ENCODE results near the gene JAML.
A peak's percentile ranks its signal among the peaks of the same experiment; 100 is the strongest.

JAML gene

DNA sequence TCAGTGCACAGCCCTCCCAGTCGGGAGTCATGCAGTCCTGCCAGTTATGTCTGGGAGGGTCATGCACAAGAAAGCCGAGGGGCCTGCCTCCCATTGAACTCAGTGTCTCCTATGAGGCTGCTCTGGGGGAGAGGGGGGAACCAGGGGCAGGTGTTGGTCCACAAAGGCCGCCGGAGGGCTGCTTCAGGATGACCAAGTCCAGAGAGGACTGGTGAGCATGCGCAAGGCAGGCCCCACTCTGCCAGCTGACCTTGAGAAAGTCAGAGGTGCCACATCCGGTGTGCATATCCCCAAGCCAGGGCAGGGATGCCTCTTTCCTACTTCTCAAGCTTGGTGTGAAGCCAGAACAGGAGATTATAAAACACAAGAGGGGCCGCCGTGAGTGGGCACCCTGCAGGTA, 76.6 kb downstream of the JAML start:
- no peak overlapping the region for H3K4me3 Mint-ChIP-seq
- H3K27me3 Mint-ChIP-seq (ENCODE audit: low read depth, poor library complexity), result peaks cover 99% of the 10 kb centered on the region
- no peak overlapping the region for H3K27ac Mint-ChIP-seq
- TF ChIP-seq, protein P1, sequence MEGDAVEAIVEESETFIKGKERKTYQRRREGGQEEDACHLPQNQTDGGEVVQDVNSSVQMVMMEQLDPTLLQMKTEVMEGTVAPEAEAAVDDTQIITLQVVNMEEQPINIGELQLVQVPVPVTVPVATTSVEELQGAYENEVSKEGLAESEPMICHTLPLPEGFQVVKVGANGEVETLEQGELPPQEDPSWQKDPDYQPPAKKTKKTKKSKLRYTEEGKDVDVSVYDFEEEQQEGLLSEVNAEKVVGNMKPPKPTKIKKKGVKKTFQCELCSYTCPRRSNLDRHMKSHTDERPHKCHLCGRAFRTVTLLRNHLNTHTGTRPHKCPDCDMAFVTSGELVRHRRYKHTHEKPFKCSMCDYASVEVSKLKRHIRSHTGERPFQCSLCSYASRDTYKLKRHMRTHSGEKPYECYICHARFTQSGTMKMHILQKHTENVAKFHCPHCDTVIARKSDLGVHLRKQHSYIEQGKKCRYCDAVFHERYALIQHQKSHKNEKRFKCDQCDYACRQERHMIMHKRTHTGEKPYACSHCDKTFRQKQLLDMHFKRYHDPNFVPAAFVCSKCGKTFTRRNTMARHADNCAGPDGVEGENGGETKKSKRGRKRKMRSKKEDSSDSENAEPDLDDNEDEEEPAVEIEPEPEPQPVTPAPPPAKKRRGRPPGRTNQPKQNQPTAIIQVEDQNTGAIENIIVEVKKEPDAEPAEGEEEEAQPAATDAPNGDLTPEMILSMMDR (IDR thresholded peaks at IDR 0.05), result no peak
- H3K36me3 Mint-ChIP-seq (ENCODE audit: low read depth), result no peaks in the 10 kb centered on the region
- no peaks in the 10 kb centered on the region for H3K9me3 Mint-ChIP-seq
- H3K4me1 Mint-ChIP-seq, result peaks cover 12% of the 10 kb centered on the region
- DNase-seq, result no peak

DNA sequence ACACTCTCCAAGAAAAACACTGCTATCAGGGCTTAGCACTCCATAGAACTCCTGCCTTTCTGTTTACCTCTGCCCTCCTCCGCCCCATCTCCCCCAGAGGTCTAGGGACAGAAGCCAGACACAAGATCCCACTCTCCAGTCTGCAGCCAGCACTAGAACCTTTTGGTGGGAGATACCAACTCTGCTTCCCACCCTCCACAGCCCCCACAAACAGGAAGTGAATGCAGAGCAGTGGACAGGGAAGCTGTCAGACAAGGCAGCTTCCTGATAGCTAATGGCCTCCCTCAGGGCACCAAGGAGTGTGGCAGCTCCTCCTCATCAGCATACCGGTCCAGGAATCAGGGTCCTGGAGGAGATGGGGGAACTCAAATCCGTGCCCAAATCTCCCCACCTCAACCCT, 77.3 kb downstream of the JAML start:
- Mint-ChIP-seq H3K27me3 (ENCODE audit: low read depth, poor library complexity) (peaks cover 99% of the 10 kb centered on the region), H3K27ac (no peak overlapping the region), H3K9me3 (no peaks in the 10 kb centered on the region), H3K36me3 (ENCODE audit: low read depth) (no peaks in the 10 kb centered on the region), H3K4me3 (peak overlapping the region; percentile 63), H3K4me1 (peaks cover 17% of the 10 kb centered on the region)
- TF ChIP-seq, protein P1 (IDR thresholded peaks at IDR 0.05), result no peak
- no peak for DNase-seq

GRCh38 chr11:118146554-118146953, 78.3 kb downstream of the JAML start:
- H3K4me1 Mint-ChIP-seq, result peaks cover 17% of the 10 kb centered on the region
- peak overlapping the region; percentile 81 for H3K4me3 Mint-ChIP-seq
- TF ChIP-seq, protein P1 (IDR thresholded peaks at IDR 0.05), result no peak
- DNase-seq, result no peak
- H3K27me3 Mint-ChIP-seq (ENCODE audit: low read depth, poor library complexity), result peaks cover 98% of the 10 kb centered on the region
- no peak overlapping the region for H3K27ac Mint-ChIP-seq
- no peaks in the 10 kb centered on the region for H3K9me3 Mint-ChIP-seq
- H3K36me3 Mint-ChIP-seq (ENCODE audit: low read depth), result no peaks in the 10 kb centered on the region

GRCh38 chr11:118145285-118146227, 79.3 kb downstream of the JAML start:
- H3K4me1 Mint-ChIP-seq, result peaks cover 17% of the 10 kb centered on the region
- no peaks in the 10 kb centered on the region for H3K9me3 Mint-ChIP-seq
- H3K27me3 Mint-ChIP-seq (ENCODE audit: low read depth, poor library complexity), result peaks cover 98% of the 10 kb centered on the region
- H3K4me3 Mint-ChIP-seq, result peak overlapping the region; percentile 83
- H3K36me3 Mint-ChIP-seq (ENCODE audit: low read depth), result no peaks in the 10 kb centered on the region
- DNase-seq, result peak; percentile 93
- no peak overlapping the region for H3K27ac Mint-ChIP-seq
- TF ChIP-seq, protein P1 (IDR thresholded peaks at IDR 0.05), result peak; percentile 93

- H3K9me3 Mint-ChIP-seq, result no peaks in the 10 kb centered on the region
- H3K36me3 Mint-ChIP-seq (ENCODE audit: low read depth), result no peaks in the 10 kb centered on the region
- TF ChIP-seq, protein P1 (IDR thresholded peaks at IDR 0.05), result no peak
- no peak overlapping the region for H3K4me3 Mint-ChIP-seq
- no peak for DNase-seq
- peaks cover 17% of the 10 kb centered on the region for H3K4me1 Mint-ChIP-seq
- peaks cover 98% of the 10 kb centered on the region for H3K27me3 Mint-ChIP-seq (ENCODE audit: low read depth, poor library complexity)
- H3K27ac Mint-ChIP-seq, result no peak overlapping the region
Observed at GRCh38 chr11:118144301-118145268, 80.2 kb downstream of the JAML start.
